GM10248 (cell line): ENCODE data around the gene NEMP1.
A peak's percentile ranks its signal among the peaks of the same experiment; 100 is the strongest.
"Not testable (repeated sequence)": the region's sequence is repeated elsewhere in the genome, so short reads cannot be mapped to it uniquely, and the experiment has no call there.

Experiments used
- CTCF ChIA-PET: fragments of 300-600 bp; sonication (Branson Sonifier 250); formaldehyde crosslinking; extraction: SDS; loops from one replicate; lab custom pipeline; 2021; ENCODE audit warnings: antibody characterized with exemption; lab: Yijun Ruan, JAX
- POLR2A ChIA-PET: fragments of 350-650 bp; sonication (Branson Sonifier 250); formaldehyde crosslinking; extraction: SDS; loops from one replicate; lab custom pipeline; 2020; ENCODE audit warnings: antibody characterized with exemption; lab: Yijun Ruan, JAX
- DNase-seq: peaks from one replicate; pipeline ENCODE4 v3.0.0; 2012; ENCODE audit errors: extremely low spot score
- TF ChIP-seq, protein P1 (sequence below): IDR thresholded peaks from 2 replicates; pipeline ENCODE4 v1.5.1; 2012; ENCODE audit warnings: mild to moderate bottlenecking, low read depth; ENCODE audit errors: extremely low read depth, missing control alignments, control extremely low read depth

Gene NEMP1

DNA sequence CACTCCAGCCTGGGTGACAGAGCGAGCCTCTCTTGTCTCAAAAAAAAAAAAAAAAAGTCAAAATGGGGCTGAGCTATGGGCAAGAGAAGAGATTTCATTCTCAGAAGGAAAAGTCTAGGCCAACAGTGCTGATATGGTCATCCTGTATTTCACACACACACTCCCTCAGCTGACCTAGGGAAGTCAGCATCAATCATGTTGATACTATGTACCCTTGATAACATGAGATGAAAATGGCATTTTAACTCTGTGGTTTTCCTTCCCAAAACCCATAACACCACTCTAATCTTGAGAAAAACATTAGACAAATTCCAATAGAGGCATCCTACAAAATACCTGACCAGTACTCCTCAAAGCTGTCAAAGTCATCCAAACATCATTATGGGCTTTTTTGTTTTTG lies 2.3 kb upstream of the NEMP1 start:
- no peak for DNase-seq
- POLR2A ChIA-PET, result interaction anchor here (0.6 to 1.2 kb wide), 4 partner anchors 13 to 645 kb away, joined by 3 to 6 read pairs (median 3); no protein-coding TSS in a partner anchor
- TF ChIP-seq, protein P1, sequence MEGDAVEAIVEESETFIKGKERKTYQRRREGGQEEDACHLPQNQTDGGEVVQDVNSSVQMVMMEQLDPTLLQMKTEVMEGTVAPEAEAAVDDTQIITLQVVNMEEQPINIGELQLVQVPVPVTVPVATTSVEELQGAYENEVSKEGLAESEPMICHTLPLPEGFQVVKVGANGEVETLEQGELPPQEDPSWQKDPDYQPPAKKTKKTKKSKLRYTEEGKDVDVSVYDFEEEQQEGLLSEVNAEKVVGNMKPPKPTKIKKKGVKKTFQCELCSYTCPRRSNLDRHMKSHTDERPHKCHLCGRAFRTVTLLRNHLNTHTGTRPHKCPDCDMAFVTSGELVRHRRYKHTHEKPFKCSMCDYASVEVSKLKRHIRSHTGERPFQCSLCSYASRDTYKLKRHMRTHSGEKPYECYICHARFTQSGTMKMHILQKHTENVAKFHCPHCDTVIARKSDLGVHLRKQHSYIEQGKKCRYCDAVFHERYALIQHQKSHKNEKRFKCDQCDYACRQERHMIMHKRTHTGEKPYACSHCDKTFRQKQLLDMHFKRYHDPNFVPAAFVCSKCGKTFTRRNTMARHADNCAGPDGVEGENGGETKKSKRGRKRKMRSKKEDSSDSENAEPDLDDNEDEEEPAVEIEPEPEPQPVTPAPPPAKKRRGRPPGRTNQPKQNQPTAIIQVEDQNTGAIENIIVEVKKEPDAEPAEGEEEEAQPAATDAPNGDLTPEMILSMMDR, result no peak
- CTCF ChIA-PET, result interaction anchor here (4.6 to 7.7 kb wide), 2 partner anchors 11 to 30 kb away, joined by 33 to 48 read pairs; partner anchors contain the start of gene STAT6

DNA sequence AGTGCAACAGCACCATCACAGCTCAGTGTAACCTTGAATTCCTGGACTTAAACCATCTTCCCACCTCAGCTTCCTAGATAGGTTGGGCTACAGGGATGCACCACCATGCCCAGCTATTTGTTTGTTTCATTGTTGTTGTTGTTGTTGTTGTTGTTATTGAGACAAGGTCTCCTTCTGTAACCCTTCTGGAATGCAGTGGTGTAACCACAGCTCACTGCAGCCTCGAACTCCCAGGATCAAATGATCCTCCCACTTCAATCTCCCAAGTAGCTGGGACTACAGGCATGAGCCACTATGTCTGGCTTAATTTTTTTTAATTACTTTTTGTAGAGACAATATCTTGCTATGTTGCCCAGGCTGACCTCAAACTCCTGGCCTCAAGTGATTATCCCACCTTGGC lies 1.2 kb upstream of the NEMP1 start:
- no peak for DNase-seq
- TF ChIP-seq, protein P1, result no peak
- ChIA-PET POLR2A (interaction anchor here (1.4 kb wide), 2 partner anchors 8 to 15 kb away, joined by 5 to 15 read pairs; no protein-coding TSS in a partner anchor), CTCF (interaction anchor here (1.0 to 7.7 kb wide), 12 partner anchors 10 to 162 kb away, joined by 3 to 48 read pairs (median 3); partner anchors contain the start of gene STAT6)

DNA sequence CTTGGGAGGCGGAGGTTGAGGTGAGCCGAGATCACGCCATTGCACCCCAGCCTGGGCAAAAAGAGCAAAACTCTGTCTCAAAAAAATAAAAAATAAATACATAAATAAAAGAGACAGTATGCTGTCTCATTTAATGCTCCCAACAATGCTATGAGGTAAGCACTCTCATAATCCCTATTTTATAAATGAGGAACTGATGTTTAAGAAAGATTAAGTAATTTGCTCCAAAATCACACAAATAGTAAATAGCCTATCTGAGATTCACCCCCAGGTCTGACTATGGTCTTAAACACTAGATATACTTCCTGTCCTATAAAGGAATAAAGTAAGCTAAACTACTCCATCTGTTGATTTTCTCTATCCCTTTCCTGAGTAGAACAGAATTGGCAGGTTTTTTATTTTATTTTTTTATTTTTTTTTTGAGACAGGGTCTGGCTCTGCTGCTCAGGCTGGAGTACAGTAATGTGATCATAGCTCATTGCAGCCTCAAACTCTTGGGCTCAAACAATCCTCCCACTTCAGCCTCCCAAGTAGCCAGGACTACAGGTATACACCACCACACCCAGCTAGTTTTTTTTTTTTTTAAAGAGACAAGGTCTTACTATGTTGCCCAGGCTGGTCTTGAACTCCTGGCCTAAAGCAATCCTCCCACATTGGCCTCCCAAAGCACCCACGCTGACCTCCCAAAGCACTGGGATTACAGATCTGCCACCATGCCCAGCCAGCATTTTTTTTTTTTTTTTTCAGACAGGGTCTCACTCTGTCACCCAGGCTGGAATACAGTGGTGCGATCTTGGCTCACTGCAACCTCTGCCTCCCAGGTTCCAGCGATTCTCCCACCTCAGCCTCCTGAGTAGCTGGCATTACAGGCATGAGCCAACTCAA lies 4.8 kb downstream of the NEMP1 start:
- CTCF ChIA-PET, result interaction anchor here (1.7 to 13.4 kb wide), 5 partner anchors 11 to 72 kb away, joined by 4 to 224 read pairs (median 11); partner anchors contain the start of genes NAB2 and STAT6
- DNase-seq, POLR2A ChIA-PET: not testable (repeated sequence)

DNA sequence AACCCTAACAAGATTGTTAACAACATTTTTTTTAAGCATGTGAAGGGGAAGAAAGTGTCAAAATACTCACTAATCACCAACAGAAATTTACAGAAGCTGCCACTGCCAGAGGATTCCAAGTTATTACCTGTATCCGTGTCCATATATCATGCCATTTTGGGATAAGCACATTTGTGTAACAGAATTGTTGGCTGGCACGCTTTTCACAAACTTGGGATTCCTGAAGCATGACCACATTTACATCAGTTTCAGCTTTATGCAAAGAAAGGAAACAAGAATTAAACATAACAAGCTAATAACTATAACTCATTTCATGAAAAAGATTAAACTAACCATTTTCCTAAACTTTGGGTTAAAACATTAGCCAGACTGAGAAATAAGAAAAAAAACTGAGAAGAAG lies 5.9 kb downstream of the NEMP1 start:
- POLR2A ChIA-PET, result interaction anchor here (0.7 kb wide), 1 partner anchor 713 kb away, joined by 9 read pairs; the partner anchor contains the start of gene STAT2
- DNase-seq, result no peak
- TF ChIP-seq, protein P1, result no peak
- CTCF ChIA-PET, result interaction anchor here (2.3 to 13.4 kb wide), 4 partner anchors 10 to 71 kb away, joined by 11 to 224 read pairs (median 46); partner anchors contain the start of genes NAB2 and STAT6

DNA sequence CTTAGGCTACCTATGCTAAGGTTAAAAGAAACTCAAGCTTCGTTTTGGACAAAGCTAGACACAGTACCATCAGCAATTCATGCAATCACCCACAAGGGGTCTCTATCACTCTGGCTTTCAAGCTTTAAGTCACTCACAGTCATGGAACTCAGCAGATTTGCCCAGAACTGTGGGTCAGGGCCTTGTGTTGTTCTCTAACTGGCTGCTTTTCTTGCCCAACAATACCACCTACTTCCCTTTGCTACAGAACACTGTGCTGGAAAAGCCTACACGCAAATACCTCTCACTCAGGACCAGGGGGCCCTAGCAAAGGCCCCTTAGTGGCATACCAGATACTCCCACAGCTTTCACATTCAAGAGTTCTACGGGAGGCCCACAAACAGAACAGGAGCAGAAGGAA lies 9.1 kb downstream of the NEMP1 start:
- TF ChIP-seq, protein P1, result peak; percentile 75
- ChIA-PET CTCF (interaction anchor here (0.8 to 13.4 kb wide), 36 partner anchors 8 to 311 kb away, joined by 3 to 224 read pairs (median 5); partner anchors contain the start of genes LRP1, NAB2, NEMP1 and SHMT2), POLR2A (interaction anchor here (1.0 to 1.5 kb wide), 3 partner anchors 9 to 42 kb away, joined by 4 to 15 read pairs (median 5); partner anchors contain the start of genes NAB2, NEMP1 and STAT6)
- DNase-seq, result peak; percentile 65

DNA sequence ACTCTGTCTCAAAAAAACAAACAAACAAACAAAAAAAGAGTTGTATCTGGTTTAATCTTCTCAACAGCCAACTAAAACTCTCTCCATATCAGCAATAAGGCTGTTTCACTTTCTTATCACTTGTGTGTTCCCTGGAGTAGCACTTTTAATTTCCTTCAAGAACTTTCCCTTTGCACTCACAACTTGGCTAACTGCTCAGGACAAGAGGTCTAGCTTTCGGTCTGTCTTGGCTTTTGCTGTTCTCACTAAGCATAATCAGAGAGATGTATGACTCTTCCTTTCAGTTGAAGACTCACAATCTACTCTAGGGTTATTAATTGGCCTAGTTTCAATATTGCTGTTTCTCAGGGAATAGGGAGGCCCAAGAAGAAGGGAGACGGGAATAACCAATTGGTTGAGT lies 12.3 kb downstream of the NEMP1 start:
- TF ChIP-seq, protein P1, result no peak
- POLR2A ChIA-PET, result interaction anchor here (1.0 kb wide), 1 partner anchor 26 kb away, joined by 3 read pairs; no protein-coding TSS in a partner anchor
- DNase-seq, result no peak
- CTCF ChIA-PET, result interaction anchor here (0.6 to 13.4 kb wide), 7 partner anchors 12 to 61 kb away, joined by 3 to 224 read pairs (median 6); partner anchors contain the start of genes NEMP1 and STAT6
